HAP-1 (cell line): Measurements from ENCODE around the gene IFT74.

ENCODE experiments used
- DNase-seq, 2 experiments: peaks; one replicate each; pipeline ENCODE4 v3.0.0-alpha.2; 2016 to 2020; ENCODE audit warnings: low spot score in 2 of 2
- H3K27me3 ChIP-seq: fragments of 250-450 bp; sonication (Bioruptor Pico); 2 replicates; pipeline ENCODE4 v1.5.1; 2020; ENCODE audit warnings: low read depth, mild to moderate bottlenecking, moderate library complexity
- H3K36me3 ChIP-seq: fragments of 250-450 bp; sonication (Bioruptor Pico); replicated peaks from 2 replicates; pipeline ENCODE4 v1.5.1; 2020; ENCODE audit warnings: mild to moderate bottlenecking
- H3K4me1 ChIP-seq: fragments of 250-450 bp; sonication (Bioruptor Pico); 2 replicates; pipeline ENCODE4 v1.5.1; 2020; ENCODE audit warnings: mild to moderate bottlenecking
- H3K4me3 ChIP-seq: fragments of 250-450 bp; sonication (Bioruptor Pico); 2 replicates; pipeline ENCODE4 v1.5.1; 2020; ENCODE audit warnings: mild to moderate bottlenecking, moderate library complexity
- H3K9me3 ChIP-seq: fragments of 250-450 bp; sonication (Bioruptor Pico); 2 replicates; pipeline ENCODE4 v1.5.1; 2020; ENCODE audit warnings: mild to moderate bottlenecking, moderate library complexity
- in situ Hi-C: fragments of 300-500 bp; cut with MboI; formaldehyde crosslinking; loops from 3 replicates; pipeline ENCODE4 v1.14.3; 2020; ENCODE audit warnings: low sequenced_read_pairs, inconsistent platforms, mixed read lengths

The IFT74 gene

DNA sequence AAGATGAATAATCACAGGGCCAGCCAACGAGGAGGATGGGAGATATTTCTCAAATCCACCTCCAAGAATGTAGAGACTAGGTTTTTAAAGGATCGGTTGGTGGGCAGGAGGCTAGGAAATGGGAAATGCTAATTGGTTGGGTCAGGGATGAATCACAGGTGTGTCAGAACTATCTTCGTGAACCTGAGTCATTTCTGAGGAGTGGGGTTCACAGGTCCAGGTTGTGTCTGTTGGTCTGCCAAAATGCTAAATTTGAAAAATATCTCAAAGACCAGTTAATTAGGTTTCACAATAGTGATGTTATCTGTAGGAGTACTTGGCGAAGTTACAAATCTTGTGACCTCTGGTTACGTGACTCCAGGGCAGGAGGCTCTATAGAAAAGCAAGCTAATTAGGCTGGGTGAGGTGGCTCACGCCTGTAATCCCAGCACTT is 6.6 kb upstream of the IFT74 start:
- H3K4me1 ChIP-seq, result no peaks in the 10 kb centered on the region; the same call in 1 of the 2 replicates
- no peaks in the 10 kb centered on the region for H3K27me3 ChIP-seq
- H3K36me3 ChIP-seq, result no peaks in the 10 kb centered on the region
- no peak for DNase-seq
- H3K4me3 ChIP-seq, result no peak overlapping the region
- no peaks in the 10 kb centered on the region for H3K9me3 ChIP-seq
- in situ Hi-C loops, result no loop called here

DNA sequence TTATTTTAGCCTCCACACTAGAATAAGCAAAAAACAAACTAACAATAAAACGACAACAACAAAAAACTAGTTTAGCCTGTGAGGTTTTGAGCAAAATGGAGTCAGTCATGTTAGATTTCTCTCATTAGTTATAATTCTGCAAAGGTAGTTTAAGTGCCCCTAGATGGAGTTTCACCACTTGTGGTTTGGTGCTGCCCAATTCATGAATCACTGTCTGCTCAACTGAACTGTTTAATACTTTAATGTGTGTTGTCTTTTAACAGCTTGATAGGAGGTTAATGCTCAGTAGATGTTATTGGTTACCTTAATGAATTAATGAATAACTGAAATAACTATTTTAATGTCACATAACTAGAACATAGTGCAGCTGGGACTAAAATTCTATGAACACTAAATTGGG is 5.7 kb upstream of the IFT74 start:
- no peaks in the 10 kb centered on the region for H3K9me3 ChIP-seq
- no peak overlapping the region for H3K4me3 ChIP-seq
- no peak for DNase-seq
- H3K4me1 ChIP-seq, result peaks cover 4% of the 10 kb centered on the region
- H3K36me3 ChIP-seq, result no peaks in the 10 kb centered on the region
- in situ Hi-C loops, result no loop called here
- H3K27me3 ChIP-seq, result no peaks in the 10 kb centered on the region

DNA sequence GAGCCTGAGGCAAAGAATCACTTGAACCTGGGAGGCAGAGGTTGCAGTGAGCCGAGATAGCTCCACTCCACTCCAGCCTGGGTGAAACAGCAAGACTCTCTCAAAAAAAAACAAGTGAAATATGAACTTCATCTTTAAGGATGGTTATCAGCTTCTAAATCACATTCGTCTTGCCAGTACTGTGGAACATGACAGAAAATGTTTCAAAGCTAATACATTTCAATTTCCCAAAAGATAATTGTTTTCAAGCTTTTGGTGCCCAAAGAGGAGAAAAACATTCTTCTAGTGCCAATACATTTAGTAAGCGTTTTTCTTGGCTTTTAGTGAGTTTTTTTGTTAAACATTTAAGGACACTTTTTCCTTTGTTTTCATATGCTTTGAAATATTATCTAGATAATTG is 4.4 kb upstream of the IFT74 start:
- no peak for DNase-seq
- in situ Hi-C loops, result no loop called here
- Histone ChIP-seq H3K9me3 (no peaks in the 10 kb centered on the region), H3K4me3 (no peak overlapping the region), H3K36me3 (no peaks in the 10 kb centered on the region), H3K27me3 (no peaks in the 10 kb centered on the region), H3K4me1 (peaks cover 5% of the 10 kb centered on the region)

DNA sequence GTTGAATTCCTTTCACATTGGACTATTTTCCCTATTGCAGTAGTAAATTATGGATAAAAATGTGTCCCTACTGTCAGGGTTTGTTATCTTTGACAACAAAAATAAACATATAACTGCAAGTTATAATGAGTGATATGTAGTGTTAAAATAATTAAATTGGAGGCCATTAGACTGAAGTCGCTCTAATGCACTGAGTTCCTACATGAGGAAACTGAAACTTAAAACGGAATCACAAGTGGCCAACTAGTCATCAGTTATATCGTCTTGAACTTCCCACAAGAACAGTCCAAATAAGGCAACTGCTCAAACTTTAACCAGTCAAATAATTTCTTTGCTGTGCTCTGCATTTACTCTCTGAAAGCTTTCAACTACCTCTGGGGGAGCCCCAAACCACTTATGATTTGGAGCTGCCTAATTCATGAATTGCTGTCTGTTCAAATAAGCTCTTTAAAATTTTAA is 2.1 kb upstream of the IFT74 start:
- in situ Hi-C loops, result no loop called here
- peaks cover 11% of the 10 kb centered on the region for H3K4me1 ChIP-seq
- H3K9me3 ChIP-seq, result no peaks in the 10 kb centered on the region
- no peak for DNase-seq
- H3K27me3 ChIP-seq, result no peaks in the 10 kb centered on the region
- H3K4me3 ChIP-seq, result no peak overlapping the region
- no peaks in the 10 kb centered on the region for H3K36me3 ChIP-seq

DNA sequence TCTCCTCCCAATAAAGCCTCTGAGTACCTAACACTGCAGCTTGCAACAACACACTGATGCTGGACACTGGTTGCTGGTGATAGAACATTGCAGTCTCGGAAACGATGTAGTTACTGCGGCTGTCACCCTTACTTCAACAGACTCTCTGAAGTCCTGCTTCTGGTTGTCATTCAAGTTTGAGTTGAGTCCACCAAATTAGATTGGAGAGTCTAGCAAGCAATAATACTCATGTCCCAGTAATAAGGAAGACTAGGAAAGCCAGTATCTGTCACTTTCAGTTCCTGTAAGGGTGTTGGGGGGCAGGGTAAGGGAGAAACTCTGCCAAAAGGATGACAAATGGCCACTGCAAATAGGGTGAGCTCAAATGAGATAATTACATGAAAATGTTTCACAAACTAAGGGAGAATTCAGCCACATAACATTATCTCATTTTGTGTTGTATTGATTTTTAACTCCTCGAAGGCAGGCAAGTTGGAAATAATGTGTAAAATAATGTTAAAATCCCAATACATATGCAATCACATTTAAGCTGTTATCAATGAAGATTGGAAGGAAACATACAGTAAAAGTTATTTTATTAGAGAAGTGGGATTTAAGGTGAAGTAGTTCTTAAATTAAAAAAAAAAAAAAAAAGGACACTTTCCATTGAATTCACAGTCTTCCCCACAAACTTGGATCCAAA is 849 bp upstream of the IFT74 start:
- Histone ChIP-seq H3K27me3 (no peaks in the 10 kb centered on the region), H3K4me1 (peaks cover 11% of the 10 kb centered on the region), H3K9me3 (no peaks in the 10 kb centered on the region), H3K36me3 (no peaks in the 10 kb centered on the region), H3K4me3 (peak overlapping the region; percentile 44)
- in situ Hi-C loops, result no loop called here
- no peak for DNase-seq

DNA sequence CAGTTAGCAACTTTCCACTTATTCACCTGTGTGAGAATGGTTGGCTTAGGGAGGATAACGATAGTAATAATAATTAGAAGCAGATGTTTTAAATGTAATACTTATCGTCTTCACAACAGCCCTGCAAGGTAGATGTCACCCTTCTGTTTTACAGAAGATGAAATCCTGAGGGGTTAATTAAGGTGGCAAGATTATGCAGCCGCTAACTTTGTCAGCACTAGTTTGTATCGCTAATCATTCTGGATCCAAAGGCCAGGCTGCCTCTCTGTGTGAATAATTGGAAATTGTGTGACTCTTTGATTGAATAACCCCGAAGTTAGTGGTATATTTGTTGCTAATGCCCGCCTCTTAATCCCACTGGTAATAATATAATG is 635 bp downstream of the IFT74 start:
- in situ Hi-C loops, result no loop called here
- no peaks in the 10 kb centered on the region for H3K36me3 ChIP-seq
- H3K9me3 ChIP-seq, result no peaks in the 10 kb centered on the region
- H3K4me1 ChIP-seq, result peaks cover 11% of the 10 kb centered on the region
- H3K27me3 ChIP-seq, result no peaks in the 10 kb centered on the region
- peak overlapping the region; percentile 44 for H3K4me3 ChIP-seq
- DNase-seq, result no peak

DNA sequence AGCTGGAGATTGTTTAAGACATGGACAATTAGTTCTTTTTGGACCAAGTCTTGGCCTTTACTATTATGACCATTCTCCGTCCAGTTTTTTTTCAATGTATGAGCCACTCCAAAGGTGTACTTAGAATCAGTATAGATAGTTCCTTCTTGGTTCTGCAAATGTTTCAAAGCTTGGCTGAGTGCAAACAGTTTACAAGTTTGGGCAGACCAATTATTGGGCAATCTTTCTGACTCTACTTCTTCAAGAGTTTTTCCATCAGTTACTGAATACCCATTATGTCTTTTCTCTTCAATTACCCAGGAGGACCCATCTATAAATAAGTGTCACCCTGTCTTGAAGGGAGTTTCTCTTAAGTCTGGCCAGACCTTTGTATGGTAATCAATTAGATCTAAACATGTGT is 15.5 kb downstream of the IFT74 start:
- no peak for DNase-seq
- Histone ChIP-seq H3K4me1 (peaks cover 3% of the 10 kb centered on the region; the same call in 1 of the 2 replicates), H3K36me3 (no peaks in the 10 kb centered on the region), H3K27me3 (no peaks in the 10 kb centered on the region), H3K4me3 (no peak overlapping the region), H3K9me3 (no peaks in the 10 kb centered on the region; the same call in none of the 2 replicates)
- in situ Hi-C loops, result no loop called here

DNA sequence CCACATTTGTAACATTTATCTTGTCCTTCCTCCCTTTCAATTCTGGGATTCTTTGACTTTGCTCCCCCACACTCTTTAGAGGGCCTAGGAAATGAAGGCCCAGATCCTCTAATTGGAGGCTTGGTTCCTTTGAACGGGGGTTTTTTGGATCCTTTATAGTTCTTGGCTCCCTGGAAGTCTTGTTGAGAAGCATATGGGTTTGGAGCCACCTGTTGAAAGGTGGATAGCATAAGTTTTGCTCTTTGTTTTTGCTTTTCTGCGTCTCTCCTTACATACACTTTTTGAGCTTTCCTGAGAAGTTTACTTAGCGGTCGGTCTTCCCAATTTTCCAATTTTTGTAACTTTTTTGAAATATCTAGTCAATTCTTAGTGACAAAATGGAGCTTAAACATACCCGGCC is 17.8 kb downstream of the IFT74 start:
- H3K4me1 ChIP-seq, result peaks cover 3% of the 10 kb centered on the region; the same call in 1 of the 2 replicates
- in situ Hi-C loops, result no loop called here
- no peaks in the 10 kb centered on the region for H3K27me3 ChIP-seq
- no peak for DNase-seq
- H3K4me3 ChIP-seq, result no peak overlapping the region
- no peaks in the 10 kb centered on the region for H3K36me3 ChIP-seq
- no peaks in the 10 kb centered on the region; the same call in none of the 2 replicates for H3K9me3 ChIP-seq

DNA sequence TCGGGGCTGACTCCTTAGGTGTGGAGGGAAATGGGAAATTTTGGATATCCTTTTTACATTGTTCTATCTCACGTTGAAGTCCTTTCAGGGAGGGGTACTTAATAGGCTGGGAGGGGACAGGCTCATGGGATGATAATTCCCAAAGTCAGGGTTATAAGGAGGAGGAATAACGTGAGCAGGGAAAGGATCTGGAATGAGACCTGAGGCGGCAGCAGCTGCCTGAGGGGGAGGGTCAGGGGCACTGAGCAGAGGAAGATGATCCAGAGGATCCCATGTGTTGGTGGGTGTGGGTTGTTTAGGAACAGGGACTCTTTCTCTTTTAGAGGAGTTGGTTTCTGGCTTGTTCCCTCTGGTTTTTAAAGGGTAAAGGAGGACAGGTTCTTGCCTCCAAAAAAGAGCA is 18.7 kb downstream of the IFT74 start:
- no peak for DNase-seq
- no peaks in the 10 kb centered on the region for H3K36me3 ChIP-seq
- H3K9me3 ChIP-seq, result no peaks in the 10 kb centered on the region; the same call in none of the 2 replicates
- H3K4me1 ChIP-seq, result peaks cover 3% of the 10 kb centered on the region; the same call in 1 of the 2 replicates
- no peaks in the 10 kb centered on the region for H3K27me3 ChIP-seq
- H3K4me3 ChIP-seq, result no peak overlapping the region
- in situ Hi-C loops, result no loop called here

DNA sequence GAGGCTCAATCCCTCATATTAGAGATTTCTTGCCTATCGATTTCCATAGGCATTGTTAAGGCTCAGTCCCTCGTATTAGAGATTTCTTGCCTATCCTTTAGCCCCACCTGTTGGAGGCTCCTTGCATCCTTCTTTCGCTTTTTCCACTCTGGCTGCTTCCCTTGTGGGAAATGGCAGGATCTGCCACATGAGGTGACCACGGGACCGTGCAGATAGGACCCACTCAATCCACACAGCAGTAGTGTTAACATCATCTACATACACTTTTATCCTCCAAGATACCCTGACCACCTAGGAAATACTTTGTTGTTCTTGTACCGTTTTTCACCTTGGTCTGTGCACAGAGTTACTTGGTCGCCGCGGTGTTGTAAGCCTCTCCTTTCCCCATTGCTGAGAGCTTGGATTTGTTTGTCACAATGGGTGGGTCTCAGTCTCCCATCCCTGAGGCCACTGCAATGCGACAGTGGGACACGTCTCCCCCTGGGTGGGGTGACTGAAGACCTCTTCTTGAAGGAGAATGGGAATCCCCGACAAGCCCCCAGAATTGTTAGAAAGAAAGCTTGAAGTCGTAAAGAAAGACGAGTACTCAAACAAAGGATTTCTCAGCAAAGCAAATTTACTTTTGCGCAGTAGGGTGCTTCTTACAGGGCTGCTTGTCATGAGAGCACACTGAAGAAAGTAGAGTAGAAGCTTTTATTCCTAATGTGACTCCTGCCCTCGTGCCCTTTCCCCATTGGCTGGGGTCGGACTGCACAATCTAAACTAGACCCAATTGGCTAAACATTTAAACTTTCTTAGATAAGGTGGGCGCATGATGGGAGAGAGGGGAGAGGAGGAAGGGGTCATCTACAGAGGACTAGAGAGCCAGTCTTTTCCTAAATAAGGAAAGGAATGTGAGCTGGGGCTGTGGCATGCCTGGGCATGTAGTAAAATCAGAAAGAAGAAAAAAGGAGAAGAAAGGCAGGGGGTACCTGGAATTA is 19.8 kb downstream of the IFT74 start:
- no peaks in the 10 kb centered on the region for H3K27me3 ChIP-seq
- in situ Hi-C loops, result no loop called here
- no peaks in the 10 kb centered on the region; the same call in none of the 2 replicates for H3K9me3 ChIP-seq
- no peak overlapping the region for H3K4me3 ChIP-seq
- H3K4me1 ChIP-seq, result peaks cover 3% of the 10 kb centered on the region; the same call in 1 of the 2 replicates
- no peaks in the 10 kb centered on the region for H3K36me3 ChIP-seq
- DNase-seq, result peak in 1 of 2 experiments; percentile 18

DNA sequence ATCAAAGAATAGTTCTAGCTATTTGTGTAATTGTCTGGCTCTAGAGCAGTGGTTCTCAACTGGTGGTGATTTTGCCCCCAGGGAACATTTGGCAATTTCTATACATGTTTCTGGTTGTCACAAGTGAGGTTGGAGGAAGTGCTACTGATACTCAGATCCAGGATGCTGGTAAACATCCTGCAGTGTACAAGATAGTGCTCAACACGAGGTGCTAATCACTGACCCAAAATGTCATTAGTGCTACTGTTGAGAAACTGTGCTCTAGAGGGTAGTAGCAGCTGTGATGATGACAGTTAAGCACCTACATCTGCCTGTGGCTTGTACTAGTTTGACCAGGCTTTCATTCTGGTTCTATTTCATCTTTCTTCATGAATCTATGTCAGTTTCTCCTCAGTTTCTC is 27.1 kb downstream of the IFT74 start:
- no peak overlapping the region for H3K4me3 ChIP-seq
- no peaks in the 10 kb centered on the region for H3K4me1 ChIP-seq
- in situ Hi-C loops, result no loop called here
- no peaks in the 10 kb centered on the region for H3K9me3 ChIP-seq
- H3K27me3 ChIP-seq, result no peaks in the 10 kb centered on the region
- H3K36me3 ChIP-seq, result peaks cover 10% of the 10 kb centered on the region
- no peak for DNase-seq

DNA sequence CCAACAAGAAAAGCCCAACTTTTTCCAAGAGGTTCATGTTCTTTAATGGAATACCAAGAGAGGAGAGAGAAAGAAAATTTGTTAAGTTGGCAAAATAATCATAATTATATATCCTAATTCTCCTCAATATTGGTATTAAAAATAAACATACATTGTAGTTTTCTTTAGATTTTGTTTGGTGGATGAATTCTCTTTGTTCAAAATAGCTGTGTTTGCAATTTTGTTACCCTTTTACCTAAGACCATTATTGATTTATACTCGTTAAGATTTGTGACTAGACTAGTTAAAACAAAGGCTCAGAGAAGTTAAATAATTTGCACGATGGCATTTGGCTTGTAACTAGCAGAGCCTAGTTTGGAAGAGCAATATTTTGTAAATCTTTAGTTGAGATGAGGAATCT is 39.6 kb downstream of the IFT74 start:
- no peaks in the 10 kb centered on the region for H3K36me3 ChIP-seq
- in situ Hi-C loops, result no loop called here
- no peaks in the 10 kb centered on the region for H3K4me1 ChIP-seq
- H3K4me3 ChIP-seq, result no peak overlapping the region
- DNase-seq, result no peak
- no peaks in the 10 kb centered on the region for H3K27me3 ChIP-seq
- H3K9me3 ChIP-seq, result no peaks in the 10 kb centered on the region

DNA sequence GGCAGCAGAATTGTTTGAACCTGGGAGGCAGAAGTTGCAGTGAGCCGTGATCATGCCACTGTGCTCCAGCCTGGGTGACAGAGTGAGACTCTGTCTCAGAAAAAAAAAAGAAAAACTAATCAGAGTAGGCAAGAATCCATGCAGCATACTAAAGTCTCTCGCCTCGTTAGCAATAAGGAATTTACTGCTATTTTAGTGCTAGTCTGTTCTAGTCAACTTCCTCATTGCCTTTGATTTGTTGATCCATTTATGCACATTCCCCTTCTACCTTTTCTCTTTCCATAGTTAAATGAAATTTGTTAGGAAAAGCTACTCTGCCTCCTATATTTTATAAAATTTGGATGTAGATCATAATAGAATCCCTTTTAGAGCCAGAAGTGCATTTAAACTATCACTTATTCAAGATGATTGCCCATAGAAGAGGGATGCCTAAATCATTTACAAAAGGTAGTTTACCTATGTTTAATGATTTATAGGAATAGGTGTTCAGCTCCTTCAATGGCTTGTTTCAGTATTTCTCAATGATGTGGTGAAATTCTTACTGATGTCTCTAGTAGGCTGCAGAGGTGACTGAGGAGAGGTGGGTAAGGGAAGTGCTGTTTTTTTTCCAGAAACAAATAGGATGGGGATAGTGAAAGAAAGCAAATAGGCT is 47.3 kb downstream of the IFT74 start:
- no peak for DNase-seq
- in situ Hi-C loops, result no loop called here
- H3K9me3 ChIP-seq, result no peaks in the 10 kb centered on the region
- no peak overlapping the region for H3K4me3 ChIP-seq
- no peaks in the 10 kb centered on the region for H3K27me3 ChIP-seq
- H3K4me1 ChIP-seq, result no peaks in the 10 kb centered on the region
- H3K36me3 ChIP-seq, result no peaks in the 10 kb centered on the region
